Activated CD4-positive, alpha-beta memory T cell treated with anti-CD3 and anti-CD28 coated beads, Interleukin-2, amount 10 ng/mL, durations not matched to agents 7 days and 5 days (primary cell): Measurements from ENCODE around the gene CC2D1B. TPM values are rescaled to one million over a fixed set of nuclear protein-coding genes. Genes with fewer than 3 reads are reported as not detected.

Experiments
- CTCF ChIA-PET: fragments of 350-600 bp; sonication (Branson Sonifier 250); formaldehyde crosslinking; loops from one replicate; lab custom pipeline; 2021; ENCODE audit warnings: antibody characterized with exemption, inconsistent platforms; lab: Charles Lee
- POLR2A ChIA-PET: fragments of 350-600 bp; sonication (Branson Sonifier 250); formaldehyde crosslinking; loops from one replicate; lab custom pipeline; 2021; ENCODE audit warnings: antibody characterized with exemption; lab: Charles Lee
- DNase-seq: peaks from one replicate; pipeline ENCODE4 v3.0.0-alpha.2; 2020
- H3K27ac Mint-ChIP-seq: one replicate; pipeline ENCODE4 v1.8.0; 2021; ENCODE audit warnings: mild to moderate bottlenecking, mixed read lengths
- H3K27me3 Mint-ChIP-seq: one replicate; pipeline ENCODE4 v1.8.0; 2021; ENCODE audit warnings: mixed read lengths
- H3K36me3 Mint-ChIP-seq: one replicate; pipeline ENCODE4 v1.8.0; 2021; ENCODE audit warnings: low read depth, mixed read lengths
- H3K4me1 Mint-ChIP-seq: one replicate; pipeline ENCODE4 v1.8.0; 2021; ENCODE audit warnings: mixed read lengths
- H3K4me3 Mint-ChIP-seq: one replicate; pipeline ENCODE4 v1.8.0; 2021; ENCODE audit warnings: mild to moderate bottlenecking, mixed read lengths
- H3K9me3 Mint-ChIP-seq: one replicate; pipeline ENCODE4 v1.8.0; 2021; ENCODE audit warnings: mixed read lengths
- total RNA-seq, 2 experiments: library from RNA; stranded (reverse); gene quantifications; one replicate each; pipeline ENCODE4 v1.2.3, GENCODE V29; 2021

The CC2D1B gene
- total RNA-seq, 2 experiments from 2014 or later = 43.8 to 46.9 TPM

- Mint-ChIP-seq H3K36me3 (peaks cover 85% of the 10 kb centered on the region), H3K4me1 (peaks cover 7% of the 10 kb centered on the region), H3K27ac (no peak overlapping the region), H3K27me3 (no peaks in the 10 kb centered on the region), H3K9me3 (no peaks in the 10 kb centered on the region), H3K4me3 (no peak overlapping the region)
- POLR2A ChIA-PET = interaction anchor here (1.0 to 1.7 kb wide), 3 partner anchors 8 to 21 kb away, joined by 3 to 5 read pairs (median 3); partner anchors contain the start of gene CC2D1B
- CTCF ChIA-PET = no interaction called here
- DNase-seq = no peak
Observed at GRCh38 chr1:52356818-52357355, 9.1 kb downstream of the CC2D1B start.

DNA sequence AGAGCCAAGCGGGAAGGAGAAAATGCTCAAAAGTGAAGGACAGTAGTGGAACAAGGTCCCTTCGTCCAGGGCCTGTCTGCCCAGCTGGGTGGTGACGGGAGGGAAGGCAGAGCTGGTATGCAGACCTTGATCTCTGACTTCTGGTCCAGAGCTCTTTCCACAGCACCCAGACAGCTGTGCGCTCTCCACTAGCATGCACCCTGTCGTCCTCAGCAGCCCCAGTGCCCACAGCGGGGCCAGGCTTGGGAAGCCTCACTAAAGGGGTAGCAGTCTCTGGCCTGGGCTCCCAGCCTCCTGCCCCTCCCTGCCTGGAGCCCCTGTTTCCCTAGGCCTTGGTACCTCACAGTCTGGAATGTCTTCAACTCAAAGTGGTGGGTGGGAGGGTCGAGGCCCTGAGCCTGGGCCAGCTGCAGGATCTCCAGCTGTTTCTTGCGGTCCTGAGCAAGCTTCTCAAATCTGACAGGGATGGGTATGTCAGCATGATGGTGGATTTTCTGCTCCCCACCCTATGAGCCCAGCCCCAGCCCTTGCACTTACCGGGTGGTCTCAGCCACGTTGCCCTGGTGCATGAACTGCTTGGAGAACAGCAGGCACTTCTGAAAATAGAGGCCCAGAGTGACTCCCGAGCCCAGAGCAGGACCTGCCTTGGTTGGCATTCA is 10.0 kb downstream of the CC2D1B start:
- peaks cover 5% of the 10 kb centered on the region for H3K4me1 Mint-ChIP-seq
- no peak overlapping the region for H3K4me3 Mint-ChIP-seq
- no peak for DNase-seq
- peaks cover 76% of the 10 kb centered on the region for H3K36me3 Mint-ChIP-seq
- ChIA-PET POLR2A (interaction anchor here (1.1 to 1.7 kb wide), 2 partner anchors 9 to 10 kb away, joined by 3 to 5 read pairs; partner anchors contain the start of gene CC2D1B), CTCF (no interaction called here)
- no peak overlapping the region for H3K27ac Mint-ChIP-seq
- no peaks in the 10 kb centered on the region for H3K9me3 Mint-ChIP-seq
- H3K27me3 Mint-ChIP-seq = no peaks in the 10 kb centered on the region

DNA sequence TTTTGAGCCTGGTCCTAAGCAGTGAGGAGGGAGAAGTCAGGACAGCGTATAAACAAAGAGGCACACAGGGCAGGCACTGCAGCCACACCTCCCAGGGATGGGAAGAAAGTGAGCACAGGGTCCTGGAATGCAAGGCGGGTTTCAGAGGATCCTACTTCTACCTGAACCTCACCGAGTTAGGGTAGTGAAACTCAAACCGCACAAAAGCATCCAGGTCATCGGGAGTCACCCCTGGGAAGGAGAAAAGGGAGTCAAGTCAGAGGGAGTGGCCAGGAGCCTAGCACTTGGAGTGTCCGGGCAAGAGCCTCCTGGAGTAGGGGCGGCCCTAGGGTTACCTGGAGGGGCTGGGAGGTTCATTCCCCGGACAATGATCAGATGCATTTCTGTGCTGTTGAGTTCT is 10.6 kb downstream of the CC2D1B start:
- no peak for DNase-seq
- Mint-ChIP-seq H3K27me3 (no peaks in the 10 kb centered on the region), H3K36me3 (peaks cover 71% of the 10 kb centered on the region), H3K9me3 (no peaks in the 10 kb centered on the region), H3K4me1 (peaks cover 5% of the 10 kb centered on the region), H3K27ac (no peak overlapping the region), H3K4me3 (no peak overlapping the region)
- ChIA-PET CTCF (no interaction called here), POLR2A (interaction anchor here (1.7 kb wide), 1 partner anchor 9 kb away, joined by 5 read pairs; no protein-coding TSS in a partner anchor)

- no peak for DNase-seq
- Mint-ChIP-seq H3K27ac (no peak overlapping the region), H3K27me3 (no peaks in the 10 kb centered on the region), H3K36me3 (peaks cover 47% of the 10 kb centered on the region), H3K4me1 (no peaks in the 10 kb centered on the region), H3K9me3 (no peaks in the 10 kb centered on the region), H3K4me3 (no peak overlapping the region)
- CTCF ChIA-PET = no interaction called here
- POLR2A ChIA-PET = no interaction called here
Observed at GRCh38 chr1:52352690-52353089, 13.3 kb downstream of the CC2D1B start.

- CTCF ChIA-PET = interaction anchor here (0.8 kb wide), 1 partner anchor 52 kb away, joined by 3 read pairs; no protein-coding TSS in a partner anchor
- POLR2A ChIA-PET = interaction anchor here (0.9 to 1.3 kb wide), 3 partner anchors 11 to 18 kb away, joined by 4 to 5 read pairs (median 4); partner anchors contain the start of gene CC2D1B
- Mint-ChIP-seq H3K9me3 (no peaks in the 10 kb centered on the region), H3K27me3 (no peaks in the 10 kb centered on the region), H3K4me1 (no peaks in the 10 kb centered on the region), H3K36me3 (peaks cover 13% of the 10 kb centered on the region), H3K27ac (no peak overlapping the region), H3K4me3 (no peak overlapping the region)
- no peak for DNase-seq
Observed at GRCh38 chr1:52348704-52349300, 17.2 kb downstream of the CC2D1B start.

GRCh38 chr1:52346653-52347052 is 19.4 kb downstream of the CC2D1B start:
- Mint-ChIP-seq H3K4me3 (no peak overlapping the region), H3K4me1 (no peaks in the 10 kb centered on the region), H3K27me3 (no peaks in the 10 kb centered on the region), H3K27ac (no peak overlapping the region), H3K9me3 (no peaks in the 10 kb centered on the region), H3K36me3 (no peaks in the 10 kb centered on the region)
- POLR2A ChIA-PET = no interaction called here
- DNase-seq = no peak
- CTCF ChIA-PET = no interaction called here

DNA sequence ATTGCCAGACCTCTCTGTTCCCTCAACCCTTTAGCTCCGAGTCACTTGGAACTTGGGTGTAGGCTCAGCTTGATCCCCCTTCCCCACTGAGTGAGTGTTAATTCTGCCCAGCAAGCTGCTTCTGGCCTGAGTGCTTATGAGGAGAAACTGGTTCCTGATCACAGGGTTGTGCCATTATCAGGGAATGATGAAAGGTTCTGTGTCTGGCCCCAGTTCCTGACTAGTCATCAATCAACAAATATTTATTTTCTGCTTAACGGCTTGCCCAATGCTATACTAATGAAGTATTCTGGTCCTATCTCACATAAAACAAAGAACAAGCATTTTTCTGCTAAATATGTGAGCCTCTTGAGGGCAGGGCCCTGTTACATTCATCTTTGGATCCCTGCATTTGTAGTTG is 20.8 kb downstream of the CC2D1B start:
- Mint-ChIP-seq H3K4me1 (no peaks in the 10 kb centered on the region), H3K4me3 (no peak overlapping the region), H3K27ac (no peak overlapping the region), H3K27me3 (no peaks in the 10 kb centered on the region), H3K9me3 (no peaks in the 10 kb centered on the region), H3K36me3 (no peaks in the 10 kb centered on the region)
- ChIA-PET CTCF (no interaction called here), POLR2A (interaction anchor here (1.4 kb wide), 1 partner anchor 20 kb away, joined by 4 read pairs; the partner anchor contains the start of gene CC2D1B)
- DNase-seq = no peak

- CTCF ChIA-PET = no interaction called here
- no peaks in the 10 kb centered on the region for H3K4me1 Mint-ChIP-seq
- POLR2A ChIA-PET = interaction anchor here (1.4 kb wide), 1 partner anchor 21 kb away, joined by 4 read pairs; the partner anchor contains the start of gene CC2D1B
Observed at GRCh38 chr1:52343979-52344378, 22.0 kb downstream of the CC2D1B start.

GRCh38 chr1:52341655-52342260 is 24.2 kb downstream of the CC2D1B start:
- Mint-ChIP-seq H3K27me3 (no peaks in the 10 kb centered on the region), H3K4me3 (no peak overlapping the region), H3K27ac (no peak overlapping the region), H3K36me3 (no peaks in the 10 kb centered on the region), H3K4me1 (no peaks in the 10 kb centered on the region), H3K9me3 (no peaks in the 10 kb centered on the region)
- CTCF ChIA-PET = interaction anchor here (0.7 kb wide), 1 partner anchor 142 kb away, joined by 3 read pairs; no protein-coding TSS in a partner anchor
- no peak for DNase-seq
- POLR2A ChIA-PET = no interaction called here

More at GRCh38 chr1:52343979-52344378, 22.0 kb downstream of the CC2D1B start:
- no peak overlapping the region for H3K4me3 Mint-ChIP-seq
- no peaks in the 10 kb centered on the region for H3K27me3 Mint-ChIP-seq
- no peak overlapping the region for H3K27ac Mint-ChIP-seq
- H3K9me3 Mint-ChIP-seq = no peaks in the 10 kb centered on the region
- DNase-seq = no peak
- H3K36me3 Mint-ChIP-seq = no peaks in the 10 kb centered on the region

- H3K4me1 Mint-ChIP-seq = no peaks in the 10 kb centered on the region
- no peaks in the 10 kb centered on the region for H3K27me3 Mint-ChIP-seq
- H3K4me3 Mint-ChIP-seq = no peak overlapping the region
- no peak overlapping the region for H3K27ac Mint-ChIP-seq
- no peak for DNase-seq
- H3K9me3 Mint-ChIP-seq = no peaks in the 10 kb centered on the region
- CTCF ChIA-PET = no interaction called here
- POLR2A ChIA-PET = no interaction called here
- no peaks in the 10 kb centered on the region for H3K36me3 Mint-ChIP-seq
Observed at GRCh38 chr1:52337439-52337838, 28.6 kb downstream of the CC2D1B start.

GRCh38 chr1:52334906-52335528 is 31.0 kb downstream of the CC2D1B start:
- H3K9me3 Mint-ChIP-seq = no peaks in the 10 kb centered on the region
- ChIA-PET CTCF (no interaction called here), POLR2A (no interaction called here)
- peaks cover 9% of the 10 kb centered on the region for H3K4me1 Mint-ChIP-seq
- H3K27ac Mint-ChIP-seq = no peak overlapping the region
- no peak for DNase-seq
- H3K27me3 Mint-ChIP-seq = no peaks in the 10 kb centered on the region
- H3K4me3 Mint-ChIP-seq = no peak overlapping the region
- H3K36me3 Mint-ChIP-seq = no peaks in the 10 kb centered on the region

- no peak for DNase-seq
- H3K27ac Mint-ChIP-seq = no peak overlapping the region
- ChIA-PET POLR2A (no interaction called here), CTCF (interaction anchor here (0.5 kb wide), 1 partner anchor 493 kb away, joined by 3 read pairs; no protein-coding TSS in a partner anchor)
- H3K9me3 Mint-ChIP-seq = no peaks in the 10 kb centered on the region
- H3K27me3 Mint-ChIP-seq = no peaks in the 10 kb centered on the region
- H3K36me3 Mint-ChIP-seq = no peaks in the 10 kb centered on the region
- H3K4me3 Mint-ChIP-seq = no peak overlapping the region
- peaks cover 13% of the 10 kb centered on the region for H3K4me1 Mint-ChIP-seq
Observed at GRCh38 chr1:52332411-52332810, 33.6 kb downstream of the CC2D1B start.
